Hepatocyte (in vitro differentiated cells): ENCODE measurements around the gene PPM1B.

Source experiments
- CTCF ChIP-seq: fragments of 200-600 bp; sonication (generic); IDR thresholded peaks from 2 replicates; pipeline ENCODE4 v1.5.1; 2016; ENCODE audit warnings: antibody characterized with exemption, mild to moderate bottlenecking; ENCODE audit not compliant: poor library complexity
- EZH2 ChIP-seq: fragments of 200-600 bp; sonication (generic); IDR thresholded peaks from 2 replicates; pipeline ENCODE4 v1.6.1; 2016; ENCODE audit warnings: antibody characterized with exemption, mild to moderate bottlenecking, borderline replicate concordance

GRCh38 chr2:44210362-44210761 is 41.7 kb downstream of the PPM1B start:
- TF ChIP-seq CTCF (no peak), EZH2 (no peak)
